HG03378 (cell line): ENCODE data around the gene CDK13.
"Not testable (repeated sequence)": the region's sequence is repeated elsewhere in the genome, so short reads cannot be mapped to it uniquely, and the experiment has no call there.

Experiments used
- ATAC-seq: cut with Tn5 transposase; IDR thresholded peaks from one replicate; pipeline ENCODE4 v1.9.1; 2021; ENCODE audit warnings: mild to moderate bottlenecking, moderate library complexity; ENCODE audit not compliant: unreplicated experiment

Gene CDK13

GRCh38 chr7:39949971-39950472 is at the start of gene CDK13:
CDK13 (plus strand) TSS chr7:39950256; CDS start chr7:39950642, 386 bp downstream.
- peak; percentile 37 for ATAC-seq

- ATAC-seq: no peak
Measured at GRCh38 chr7:39904077-39904486, 46.0 kb upstream of the CDK13 start.

GRCh38 chr7:39908141-39908540 is 41.9 kb upstream of the CDK13 start:
- ATAC-seq: no peak

- no peak for ATAC-seq
Measured at GRCh38 chr7:39908973-39909372, 41.1 kb upstream of the CDK13 start.

GRCh38 chr7:39909526-39909925 is 40.5 kb upstream of the CDK13 start:
- no peak for ATAC-seq

- ATAC-seq: no peak
Measured at GRCh38 chr7:39910108-39910869, 39.8 kb upstream of the CDK13 start.

GRCh38 chr7:39911167-39911566 is 38.9 kb upstream of the CDK13 start:
- no peak for ATAC-seq

- ATAC-seq: not testable (repeated sequence)
Measured at GRCh38 chr7:39915847-39916246, 34.2 kb upstream of the CDK13 start.

GRCh38 chr7:39919646-39920045 is 30.4 kb upstream of the CDK13 start:
- no peak for ATAC-seq

- no peak for ATAC-seq
Measured at GRCh38 chr7:39921506-39922175, 28.4 kb upstream of the CDK13 start.

GRCh38 chr7:39922580-39922979 is 27.5 kb upstream of the CDK13 start:
- no peak for ATAC-seq

- ATAC-seq: no peak
Measured at GRCh38 chr7:39923091-39923490, 27.0 kb upstream of the CDK13 start.

- no peak for ATAC-seq
Measured at GRCh38 chr7:39924122-39924521, 25.9 kb upstream of the CDK13 start.

GRCh38 chr7:39926111-39926510 is 23.9 kb upstream of the CDK13 start:
- no peak for ATAC-seq

- ATAC-seq: no peak
Measured at GRCh38 chr7:39927018-39927417, 23.0 kb upstream of the CDK13 start.

GRCh38 chr7:39934132-39934531 is 15.9 kb upstream of the CDK13 start:
- ATAC-seq: no peak

- no peak for ATAC-seq
Measured at GRCh38 chr7:39936761-39937160, 13.3 kb upstream of the CDK13 start.

GRCh38 chr7:39937366-39938153 is 12.5 kb upstream of the CDK13 start:
- no peak for ATAC-seq

GRCh38 chr7:39942883-39943282 is 7.2 kb upstream of the CDK13 start:
- no peak for ATAC-seq

GRCh38 chr7:39946693-39947092 is 3.4 kb upstream of the CDK13 start:
- no peak for ATAC-seq

GRCh38 chr7:39948375-39948955 is 1.6 kb upstream of the CDK13 start:
- ATAC-seq: no peak
